Stimulated activated CD4-positive, alpha-beta T cell treated with anti-CD3 and anti-CD28 coated beads, Interleukin-4, amount 100 ng/mL, for 48 hours (primary cell): ENCODE data around the gene GLB1L.
A peak's percentile ranks its signal among the peaks of the same experiment; 100 is the strongest.
"Not testable (repeated sequence)": the region's sequence is repeated elsewhere in the genome, so short reads cannot be mapped to it uniquely, and the experiment has no call there.

Experiments
- DNase-seq, 2 donors: peaks; one replicate each; pipeline ENCODE4 v3.0.0-alpha.2; 2020; ENCODE audit warnings: low read depth in 2 of 2

The GLB1L gene

DNA sequence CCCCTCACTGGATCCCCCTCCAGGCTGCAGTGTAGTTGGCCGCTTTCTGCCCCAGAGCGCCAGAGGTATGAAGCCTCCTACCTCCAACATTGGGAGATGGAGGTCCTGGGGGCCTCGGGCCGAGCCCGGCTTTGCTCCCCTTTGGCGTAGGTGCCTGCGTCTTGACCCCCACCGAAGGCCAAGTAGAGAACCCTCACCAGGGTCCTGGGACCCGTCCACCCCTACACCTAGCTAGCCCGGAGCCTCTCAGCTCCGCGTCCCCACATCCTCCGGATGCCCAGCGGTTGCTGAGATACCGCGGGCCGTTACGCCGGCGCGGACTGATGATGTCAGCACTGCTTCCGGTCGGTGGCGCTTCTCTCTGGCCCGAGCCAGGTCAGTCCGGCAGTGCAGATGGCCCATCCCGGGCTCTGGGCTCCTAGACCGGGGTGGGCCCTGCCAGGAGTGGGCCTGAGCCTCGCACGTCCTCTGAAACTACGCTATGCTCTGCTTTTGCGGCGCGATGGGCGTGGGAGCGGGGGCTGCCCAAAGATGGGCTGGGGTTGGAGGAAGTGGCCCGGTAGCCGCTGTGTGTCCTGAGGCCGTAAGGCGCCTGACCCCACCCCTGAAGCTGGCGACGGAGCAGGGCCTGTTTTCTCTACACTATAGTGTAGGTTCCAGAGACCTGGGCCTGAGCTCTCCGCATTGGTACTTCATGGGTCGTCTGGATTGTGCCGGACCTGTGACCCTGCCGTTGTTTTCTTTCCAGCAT lies at the start of gene GLB1L, which contains the start of gene STK16:
Gene GLB1L, minus strand, starts transcription at position 297 of the 751 bp plus-strand sequence. CDS start 1,871 bp downstream, outside the sequence.
Gene STK16, plus strand, starts transcription at position 332 of the 751 bp plus-strand sequence. CDS start 521 bp downstream, outside the sequence.
- peak; percentile 85 to 89 for DNase-seq

DNA sequence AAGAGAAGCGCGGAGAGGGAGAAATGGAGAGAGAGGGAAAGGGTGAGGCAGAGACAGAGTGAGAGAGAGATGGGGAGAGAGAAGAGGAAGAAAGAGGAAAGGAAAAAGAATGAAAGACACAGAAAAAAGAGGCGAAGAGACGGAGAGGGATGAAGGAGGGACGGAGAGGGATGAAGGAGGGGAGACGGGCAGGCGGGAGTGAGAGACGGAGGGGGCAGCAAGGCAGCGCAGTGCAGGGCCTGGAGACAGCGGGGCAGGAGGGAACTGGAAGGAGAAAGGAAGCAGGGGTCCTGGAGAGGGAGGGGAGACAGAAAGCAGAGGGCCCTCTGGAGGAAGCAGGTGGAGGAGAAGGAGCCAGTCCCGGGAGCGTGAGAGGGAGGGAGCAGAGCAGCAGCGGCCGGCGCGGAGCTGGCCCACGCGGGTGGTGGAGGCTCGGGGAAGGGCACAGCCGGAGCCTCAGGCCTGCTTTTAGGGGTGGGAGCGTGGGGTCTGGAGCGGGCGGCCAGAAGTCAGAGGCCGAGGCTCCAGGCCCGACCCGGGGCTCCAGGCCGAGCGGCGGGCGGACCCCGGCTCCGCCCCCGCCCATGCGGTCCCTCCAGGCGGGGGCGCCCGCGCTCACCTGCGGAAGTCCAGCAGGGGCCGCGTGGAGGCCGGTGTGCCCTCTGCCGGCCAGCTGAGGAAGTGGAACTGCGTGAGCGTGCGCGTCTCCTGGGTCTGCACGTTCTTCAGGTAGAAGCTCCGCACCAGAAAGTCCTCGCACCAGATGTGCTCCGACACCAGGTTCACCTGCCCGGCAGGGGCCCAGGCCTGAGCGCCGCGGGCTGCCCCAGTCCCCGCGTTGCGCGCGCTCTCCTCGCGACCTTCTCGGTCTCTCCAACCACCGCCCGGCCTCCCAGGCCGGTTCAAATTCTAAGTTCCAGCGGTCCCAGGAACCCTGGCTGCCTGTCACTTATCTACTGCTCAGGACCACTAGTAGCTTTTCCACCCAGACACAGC lies 49.4 kb upstream of the GLB1L start:
- peak; percentile 81 to 82 for DNase-seq

DNA sequence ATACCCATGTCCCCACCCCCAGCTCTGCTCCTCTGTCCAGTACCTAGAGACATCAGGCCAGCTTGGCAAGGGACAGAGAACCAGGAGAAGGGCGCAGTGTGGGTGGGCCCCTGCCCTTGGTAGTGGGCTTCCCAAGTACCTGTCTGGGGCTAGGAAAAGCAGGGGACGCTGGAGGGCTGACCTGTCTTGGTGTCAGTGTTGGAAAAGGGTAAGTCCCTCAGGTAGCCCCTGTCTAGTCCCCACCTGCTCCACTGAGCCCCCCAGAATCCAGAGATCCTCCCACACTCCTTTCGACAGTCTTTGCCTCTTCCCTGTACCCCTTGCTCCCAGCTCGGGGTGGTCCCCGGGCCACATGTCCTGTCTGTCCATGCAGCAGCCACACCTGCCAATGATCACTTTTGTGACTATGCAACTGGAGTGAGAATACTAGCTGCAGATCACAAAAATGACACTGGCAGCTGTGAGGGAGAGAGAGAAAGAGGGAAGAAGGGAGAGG lies 48.5 kb upstream of the GLB1L start:
- no peak for DNase-seq

DNA sequence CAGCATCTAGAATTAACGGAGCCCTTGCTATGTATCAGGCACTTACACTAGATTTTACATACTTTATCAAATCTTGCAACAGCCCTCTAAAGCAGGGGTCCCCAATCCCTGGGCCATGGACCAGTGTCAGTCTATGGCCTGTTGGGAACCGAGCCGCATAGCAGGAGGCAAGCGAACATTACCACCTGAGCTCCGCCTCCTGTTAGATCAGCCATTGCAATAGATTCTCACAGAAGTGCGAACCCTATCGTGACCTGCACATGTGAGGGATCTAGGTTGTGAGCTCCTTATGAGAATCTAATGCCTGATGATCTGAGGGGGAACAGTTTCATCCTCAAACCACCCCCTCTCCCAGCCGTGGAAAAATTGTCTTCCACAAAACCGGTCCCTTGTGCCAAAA lies 47.4 kb upstream of the GLB1L start:
- no peak for DNase-seq

DNA sequence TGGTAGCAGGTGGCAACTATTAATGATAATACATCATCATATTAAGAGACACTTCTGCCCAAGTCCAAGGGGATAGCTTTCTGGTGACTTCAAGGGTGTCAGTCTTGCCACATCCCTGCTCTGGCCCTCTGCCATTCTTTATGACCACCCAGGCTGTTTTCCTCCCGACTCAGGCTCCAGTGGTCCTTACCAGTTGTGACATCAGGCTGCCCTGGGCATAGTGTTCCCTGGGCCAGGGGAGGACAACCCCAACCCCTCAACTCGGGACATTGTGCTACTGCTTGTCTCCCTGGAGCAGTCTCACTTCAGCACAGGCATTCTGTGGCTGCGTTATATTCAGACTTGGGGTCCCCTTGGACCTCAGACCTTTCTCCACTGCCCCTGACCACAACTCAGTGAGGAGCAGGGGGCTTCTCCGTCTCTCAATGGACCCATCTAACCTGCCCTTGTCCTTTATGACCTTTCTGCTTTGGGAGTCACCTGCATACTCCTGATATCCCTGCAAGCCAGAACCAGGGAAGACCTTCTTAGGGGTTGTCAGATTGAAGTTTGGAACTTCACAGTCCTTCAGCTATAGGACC lies 46.8 kb upstream of the GLB1L start:
- DNase-seq, result no peak

DNA sequence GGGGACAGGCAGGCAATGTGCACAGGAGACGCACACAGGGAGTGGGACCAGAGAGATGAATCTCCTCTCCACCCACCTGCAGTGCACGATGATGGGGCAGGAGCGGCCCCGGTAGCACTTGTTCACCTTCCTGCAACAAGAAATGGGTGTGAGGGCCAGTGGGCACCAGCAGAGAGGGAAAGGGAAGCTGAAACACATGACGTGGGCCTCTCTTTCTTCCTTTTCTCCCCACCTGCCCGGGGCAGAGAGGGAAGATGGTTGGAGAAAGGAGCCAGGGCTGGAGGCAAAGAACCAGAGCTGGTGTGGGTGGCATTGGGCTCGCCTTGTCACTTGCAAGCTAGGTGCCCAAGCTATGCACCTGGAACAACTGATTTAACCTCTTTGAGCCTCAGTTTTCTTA lies 46.1 kb upstream of the GLB1L start:
- DNase-seq, result no peak

DNA sequence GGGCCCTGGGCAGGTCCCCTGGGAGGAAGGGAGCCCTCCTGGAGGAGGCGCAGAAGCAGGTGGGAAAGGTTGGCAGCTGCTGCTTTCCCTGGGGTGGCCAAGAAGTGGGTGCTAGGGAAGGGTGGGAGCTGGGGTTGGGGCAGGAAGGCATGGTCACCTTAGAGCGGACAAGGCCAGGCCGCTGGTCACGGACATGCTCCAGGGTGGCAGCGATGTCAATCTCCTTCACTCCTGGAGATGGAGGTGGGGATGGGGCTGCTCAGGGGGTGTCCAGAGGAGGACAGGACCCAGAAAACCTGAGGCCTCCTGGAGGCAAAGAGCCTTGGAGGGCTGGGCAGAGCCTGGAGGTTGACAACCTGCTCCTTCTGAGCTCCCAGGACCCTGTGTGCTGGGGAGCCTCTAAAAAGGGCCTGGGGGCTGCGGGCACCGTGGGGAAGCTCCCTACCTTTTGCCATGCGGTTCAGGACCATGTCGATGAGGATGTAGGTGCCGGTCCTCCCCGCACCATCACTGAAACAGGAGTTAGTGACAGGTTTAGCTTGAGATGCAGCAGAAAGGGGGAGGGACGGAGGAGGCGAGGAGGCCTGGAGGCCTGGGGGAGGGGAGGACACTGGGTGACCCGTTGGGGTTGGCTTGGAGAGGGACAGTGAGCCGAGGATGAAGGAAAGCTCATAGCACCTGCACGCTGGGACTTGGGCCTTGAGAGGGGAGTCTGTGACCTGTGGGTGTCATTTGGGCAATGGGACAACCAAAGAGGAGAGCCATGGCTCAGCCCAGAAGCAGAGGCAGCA lies 45.3 kb upstream of the GLB1L start:
- no peak for DNase-seq

DNA sequence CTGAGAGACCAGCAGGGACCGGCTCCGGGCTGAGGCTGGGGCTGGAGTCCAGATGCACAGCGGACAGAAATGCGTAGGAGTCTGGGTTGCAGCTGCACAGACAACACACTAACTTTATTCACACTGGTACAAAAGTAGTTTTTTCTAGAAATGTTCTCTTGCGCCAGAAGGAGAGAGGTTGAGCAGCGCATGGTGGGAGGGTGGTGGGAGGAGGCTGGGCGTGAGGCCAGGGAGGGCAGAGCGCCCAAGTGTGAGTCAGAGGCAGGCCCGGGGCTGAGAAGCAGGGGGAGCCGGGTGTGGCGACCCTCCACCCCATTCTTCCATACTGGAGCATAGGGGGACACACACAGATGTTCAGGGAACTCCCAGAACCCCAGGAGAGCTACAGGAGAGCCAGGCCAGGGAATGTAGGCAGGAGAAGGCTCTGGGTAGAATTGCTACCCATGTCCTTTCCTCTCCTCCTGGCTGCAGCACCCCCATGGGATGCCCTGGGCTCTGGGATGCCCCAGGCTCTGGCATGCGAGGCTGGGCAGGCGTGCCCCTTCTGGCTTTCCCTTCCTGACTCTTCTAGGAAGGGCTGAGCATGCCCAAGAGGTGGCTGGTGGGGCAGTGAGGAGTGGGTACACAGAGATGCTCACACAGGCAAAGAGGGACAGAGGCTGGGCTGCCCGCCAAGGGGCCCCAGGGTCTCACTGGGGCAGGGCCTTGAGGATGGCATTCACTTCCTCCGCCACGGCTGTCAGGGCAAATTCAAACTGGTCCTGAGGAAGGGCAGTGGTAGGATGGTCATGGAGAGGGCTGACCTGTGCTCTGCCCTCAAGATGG lies 44.5 kb upstream of the GLB1L start:
- no peak for DNase-seq

DNA sequence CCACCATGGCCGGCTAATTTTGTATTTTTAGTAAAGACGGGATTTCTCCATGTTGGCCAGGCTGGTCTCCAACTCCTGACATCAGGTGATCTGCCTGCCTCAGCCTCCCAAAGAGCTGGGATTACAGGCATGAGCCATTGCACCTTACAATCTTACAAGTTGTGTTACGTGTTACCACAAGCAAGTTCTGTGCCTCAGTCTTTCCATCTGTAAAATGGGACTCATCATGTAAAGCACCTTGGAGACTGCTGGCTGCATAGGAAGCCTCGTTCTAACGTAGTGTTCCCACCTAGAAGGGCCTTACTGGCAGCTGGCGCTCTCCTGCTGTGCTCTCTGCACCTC lies 43.9 kb upstream of the GLB1L start:
- no peak for DNase-seq

DNA sequence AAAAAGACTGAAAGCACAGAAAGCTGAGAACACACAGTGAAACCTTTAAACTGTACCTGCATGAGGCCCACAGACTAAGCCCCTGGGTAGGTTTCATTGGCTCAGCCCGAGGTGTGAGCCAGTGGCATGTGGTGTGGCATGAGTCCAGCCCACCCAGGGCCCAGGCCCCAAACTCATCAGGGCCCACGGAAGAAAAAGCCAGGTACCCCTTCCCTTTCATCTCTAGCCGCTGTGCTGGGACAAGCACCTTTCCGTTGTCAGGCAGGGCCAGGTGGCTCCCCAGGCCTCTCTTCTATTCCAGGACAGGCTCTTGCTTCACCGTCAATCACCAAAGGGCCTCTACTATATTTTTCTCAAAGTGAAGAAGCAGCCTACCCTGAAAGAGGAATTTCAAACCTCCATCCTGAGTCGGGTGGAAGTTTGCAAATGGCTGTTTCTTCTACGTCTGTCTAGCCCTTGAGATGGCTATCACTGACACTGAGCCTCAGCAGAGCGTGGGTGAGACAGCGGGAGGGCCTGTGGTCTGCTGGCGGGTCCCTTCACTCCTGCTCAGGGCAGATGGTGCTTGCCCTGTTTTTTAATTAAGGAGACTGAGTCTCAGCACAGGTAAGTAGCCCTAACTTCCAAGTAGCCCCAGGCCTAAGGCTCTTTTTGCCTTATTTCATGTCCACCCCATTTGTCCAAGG lies 42.5 kb upstream of the GLB1L start:
- no peak for DNase-seq

DNA sequence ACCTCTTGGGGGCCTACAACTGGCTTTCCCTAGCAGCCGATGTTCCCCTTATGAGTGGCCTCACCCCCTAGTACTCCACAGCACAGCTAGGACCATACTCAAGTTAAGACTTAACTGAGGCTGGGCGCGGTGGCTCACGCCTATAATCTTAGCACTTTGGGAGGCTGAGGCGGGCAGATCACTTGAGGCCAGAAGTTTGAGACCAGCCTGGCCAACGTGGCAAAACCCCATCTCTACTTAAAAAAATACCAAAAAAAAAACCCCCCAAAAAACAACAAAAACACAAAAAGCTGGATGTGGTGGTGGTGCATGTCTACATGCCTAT lies 41.8 kb upstream of the GLB1L start:
- not testable (repeated sequence) for DNase-seq

DNA sequence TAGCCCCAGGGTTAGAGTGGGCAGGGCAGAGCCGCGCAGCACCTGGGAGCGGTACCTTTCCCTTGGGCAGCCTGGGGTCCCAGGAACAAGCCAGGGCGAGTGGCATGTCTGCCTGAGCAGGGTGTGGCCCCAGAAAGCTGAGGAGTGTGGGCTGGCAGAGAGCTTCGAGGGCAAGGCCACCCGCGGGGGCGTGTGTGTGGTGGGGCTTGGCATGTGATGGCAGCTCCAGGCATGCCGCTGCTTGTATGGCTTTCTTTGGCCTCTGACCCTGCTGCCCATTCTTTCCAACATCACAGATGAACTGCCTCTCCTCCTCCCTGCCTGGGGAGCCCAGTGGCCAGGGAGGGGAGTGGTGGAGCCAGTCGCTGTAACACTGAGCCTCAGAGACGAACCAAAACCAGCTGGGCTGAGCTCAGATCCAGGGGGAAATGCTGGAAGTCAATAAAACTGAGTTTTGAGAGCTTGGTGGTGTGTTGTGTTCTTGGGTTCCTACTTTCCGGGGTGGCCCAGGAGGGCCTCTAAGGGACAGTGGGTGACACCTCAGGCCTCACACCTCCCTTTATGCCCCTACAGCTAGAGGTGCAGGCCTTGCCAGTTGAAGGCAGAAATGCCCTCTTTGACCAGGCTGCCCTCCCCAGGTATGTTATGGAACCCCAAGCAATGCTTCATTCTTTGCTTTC lies 41.3 kb upstream of the GLB1L start:
- no peak for DNase-seq

DNA sequence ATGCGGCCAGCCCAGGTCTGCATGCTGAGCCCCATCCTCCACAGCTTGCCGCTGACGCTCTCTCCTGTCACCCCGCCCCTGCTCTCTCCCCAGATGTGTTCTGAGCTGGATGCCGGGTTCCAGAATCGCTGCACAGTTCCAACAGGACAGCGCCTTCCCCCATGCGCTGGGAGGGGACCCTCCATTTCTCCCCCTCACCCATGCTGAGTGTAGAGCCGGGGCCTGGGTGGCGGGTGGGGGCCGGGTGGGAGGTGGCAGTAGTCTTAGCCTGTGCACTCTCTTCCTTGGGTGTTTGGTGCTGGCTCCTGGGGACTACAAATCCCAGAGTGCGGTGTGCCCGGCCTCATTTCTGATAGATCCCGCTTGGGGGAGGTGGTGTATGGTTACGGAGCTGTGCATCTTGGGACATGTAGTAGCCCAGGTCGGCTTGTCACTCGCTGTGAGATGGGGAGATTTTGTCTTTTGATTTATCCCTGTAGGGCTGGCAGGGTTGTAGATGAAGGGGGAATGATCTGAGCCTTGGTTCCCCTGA lies 40.7 kb upstream of the GLB1L start:
- no peak for DNase-seq

DNA sequence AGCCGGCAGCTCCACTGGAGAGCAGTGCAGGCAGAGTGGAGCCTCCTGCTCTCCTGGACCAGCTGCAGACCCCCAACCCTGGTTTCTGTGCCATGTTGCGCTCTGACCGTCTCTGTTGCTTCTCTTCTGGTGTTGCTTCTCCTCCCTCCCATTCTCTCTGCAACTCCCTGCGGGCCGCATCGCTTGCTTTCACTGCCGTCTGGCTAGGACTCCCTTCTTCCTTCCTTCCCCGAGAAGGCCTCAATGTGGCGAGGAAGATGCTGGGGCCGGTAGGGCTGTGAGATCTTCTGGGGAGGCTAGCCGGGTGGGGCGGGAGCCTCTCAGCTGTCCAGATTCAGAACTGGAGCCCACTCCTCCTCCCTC lies 40.1 kb upstream of the GLB1L start:
- no peak for DNase-seq

DNA sequence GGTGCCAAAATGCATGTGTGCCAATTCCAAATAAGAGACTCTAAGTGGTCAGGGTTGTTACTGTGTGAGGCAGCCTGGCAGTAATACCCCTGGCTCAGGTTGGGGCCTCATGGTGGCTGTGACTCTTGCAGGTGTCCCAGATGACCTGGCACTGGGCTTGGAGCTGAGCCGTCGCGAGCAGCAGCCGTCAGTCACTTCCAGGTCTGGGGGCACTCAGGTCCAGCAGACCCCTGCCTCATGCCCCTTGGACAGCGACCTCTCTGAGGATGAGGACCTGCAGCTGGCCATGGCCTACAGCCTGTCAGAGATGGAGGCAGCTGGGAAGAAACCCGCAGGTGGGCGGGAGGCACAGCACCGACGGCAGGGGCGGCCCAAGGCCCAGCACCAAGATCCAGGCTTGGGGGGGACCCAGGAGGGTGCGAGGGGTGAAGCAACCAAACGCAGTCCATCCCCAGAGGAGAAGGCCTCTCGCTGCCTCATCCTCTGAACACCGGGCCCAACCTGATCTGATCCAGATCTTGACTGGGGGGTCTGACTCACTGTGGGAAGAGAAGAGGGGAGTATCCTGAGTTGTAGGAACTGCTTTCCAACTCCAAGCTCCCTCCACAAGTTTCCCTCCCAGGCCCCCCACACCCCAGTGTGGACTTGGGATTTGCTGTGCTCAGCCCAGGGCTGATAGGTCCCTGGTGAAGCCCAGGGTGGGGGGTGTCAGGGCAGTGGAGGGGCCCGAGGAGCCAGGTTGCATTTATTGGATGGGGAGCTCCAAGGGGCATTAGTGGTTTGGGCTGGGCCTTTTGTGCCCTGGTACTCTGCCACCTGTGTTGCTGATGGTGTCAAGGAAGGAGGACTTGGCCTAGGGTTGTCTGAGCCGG lies 39.5 kb upstream of the GLB1L start:
- no peak for DNase-seq

DNA sequence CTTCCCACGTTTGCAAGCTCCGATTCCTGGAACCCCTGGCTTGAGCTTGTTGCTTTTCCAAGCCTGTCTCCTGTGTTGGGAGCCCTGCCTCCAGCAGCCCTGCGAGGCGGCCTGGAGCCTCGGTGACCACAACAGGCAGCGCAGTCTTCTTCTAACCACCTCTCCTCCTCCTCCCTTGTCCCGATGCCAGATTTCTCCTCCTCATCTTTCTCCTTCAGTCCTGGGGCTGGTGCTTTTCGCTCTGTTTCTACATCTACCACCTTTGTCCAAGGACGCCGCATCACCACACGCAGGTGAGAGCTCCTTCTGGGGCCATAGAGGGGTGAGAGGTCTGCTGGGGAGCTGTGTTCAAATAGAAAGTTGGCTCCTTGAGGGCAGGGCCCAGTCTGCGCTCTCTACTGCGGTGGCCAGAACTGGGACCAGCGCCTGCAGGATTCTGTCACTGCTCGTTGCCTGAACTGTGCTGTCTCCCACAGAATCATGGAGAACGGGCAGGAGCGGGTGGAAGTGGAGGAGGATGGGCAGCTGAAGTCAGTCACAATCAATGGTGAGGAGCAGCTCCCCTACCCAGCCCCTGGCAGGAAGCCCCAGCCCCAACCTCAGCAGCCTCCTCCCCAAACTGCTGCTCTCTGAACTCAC lies 37.8 kb upstream of the GLB1L start:
- no peak for DNase-seq

DNA sequence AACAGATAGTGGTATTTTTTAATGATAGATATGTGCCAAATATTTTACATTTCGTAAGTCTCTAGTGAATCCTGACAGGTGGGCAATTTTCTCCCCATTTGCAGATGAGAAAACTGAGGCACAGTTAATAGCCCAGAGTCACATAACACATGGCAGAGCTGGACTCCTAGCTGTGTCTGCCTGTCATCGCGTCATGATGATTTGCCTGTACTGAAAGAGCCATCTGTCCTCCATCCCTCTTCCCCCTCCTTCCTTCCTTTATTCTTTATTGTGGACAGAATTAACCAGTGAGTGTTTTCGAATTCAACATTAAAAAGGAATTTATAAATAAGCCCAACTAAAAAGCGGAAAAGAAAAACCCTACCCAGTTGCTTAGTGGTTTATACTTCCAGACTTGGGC lies 37.1 kb upstream of the GLB1L start:
- DNase-seq, result no peak

DNA sequence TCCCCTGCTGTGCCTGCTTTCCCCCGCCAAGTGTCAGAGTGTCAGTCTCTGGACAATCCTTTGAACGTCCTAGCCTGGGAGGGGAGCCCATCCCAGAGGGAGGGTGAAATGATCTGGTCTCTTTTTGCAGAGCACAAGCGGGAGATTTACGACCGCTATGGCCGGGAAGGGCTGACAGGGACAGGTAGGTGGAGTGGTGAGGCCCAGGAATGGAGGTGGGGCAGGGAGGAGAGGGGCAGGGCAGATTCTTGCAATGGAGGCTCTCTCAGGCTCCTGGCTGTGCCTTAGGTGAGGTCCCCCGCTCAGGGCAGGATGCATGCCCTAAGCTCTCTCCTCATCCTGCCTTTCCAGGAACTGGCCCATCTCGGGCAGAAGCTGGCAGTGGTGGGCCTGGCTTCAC lies 36.3 kb upstream of the GLB1L start:
- DNase-seq, result no peak
